ELR (cell line): ENCODE measurements around the gene CRIP3.

Source experiments
- DNase-seq: peaks from one replicate; pipeline ENCODE4 v3.0.0-alpha.2; 2015; ENCODE audit warnings: low read depth

CRIP3 gene

GRCh38 chr6:43287717-43288679, 20.6 kb downstream of the CRIP3 start:
- DNase-seq = no peak

GRCh38 chr6:43286980-43287716, 21.5 kb downstream of the CRIP3 start:
- DNase-seq = no peak

- no peak for DNase-seq
Measured at GRCh38 chr6:43286456-43286979, 22.1 kb downstream of the CRIP3 start.

GRCh38 chr6:43285832-43286231, 22.8 kb downstream of the CRIP3 start:
- DNase-seq = no peak

- DNase-seq = no peak
Measured at GRCh38 chr6:43284991-43285781, 23.4 kb downstream of the CRIP3 start.

DNA sequence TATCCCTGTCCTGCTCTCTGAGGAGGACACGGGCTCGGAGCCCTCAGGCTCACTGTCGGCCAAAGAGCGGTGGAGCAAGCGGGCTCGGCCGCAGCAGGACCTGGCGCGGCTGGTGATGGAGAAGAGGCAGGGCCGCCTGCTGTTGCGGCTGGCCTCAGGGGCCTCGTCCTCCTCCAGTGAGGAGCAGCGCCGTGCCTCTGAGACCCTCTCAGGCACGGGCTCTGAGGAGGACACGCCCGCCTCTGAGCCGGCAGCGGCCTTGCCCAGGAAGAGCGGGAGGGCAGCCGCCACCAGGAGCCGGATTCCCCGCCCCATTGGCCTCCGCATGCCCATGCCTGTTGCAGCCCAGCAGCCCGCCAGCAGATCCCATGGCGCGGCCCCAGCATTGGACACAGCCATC, 24.7 kb downstream of the CRIP3 start:
- DNase-seq = no peak

GRCh38 chr6:43283514-43283901, 25.1 kb downstream of the CRIP3 start:
- no peak for DNase-seq

DNA sequence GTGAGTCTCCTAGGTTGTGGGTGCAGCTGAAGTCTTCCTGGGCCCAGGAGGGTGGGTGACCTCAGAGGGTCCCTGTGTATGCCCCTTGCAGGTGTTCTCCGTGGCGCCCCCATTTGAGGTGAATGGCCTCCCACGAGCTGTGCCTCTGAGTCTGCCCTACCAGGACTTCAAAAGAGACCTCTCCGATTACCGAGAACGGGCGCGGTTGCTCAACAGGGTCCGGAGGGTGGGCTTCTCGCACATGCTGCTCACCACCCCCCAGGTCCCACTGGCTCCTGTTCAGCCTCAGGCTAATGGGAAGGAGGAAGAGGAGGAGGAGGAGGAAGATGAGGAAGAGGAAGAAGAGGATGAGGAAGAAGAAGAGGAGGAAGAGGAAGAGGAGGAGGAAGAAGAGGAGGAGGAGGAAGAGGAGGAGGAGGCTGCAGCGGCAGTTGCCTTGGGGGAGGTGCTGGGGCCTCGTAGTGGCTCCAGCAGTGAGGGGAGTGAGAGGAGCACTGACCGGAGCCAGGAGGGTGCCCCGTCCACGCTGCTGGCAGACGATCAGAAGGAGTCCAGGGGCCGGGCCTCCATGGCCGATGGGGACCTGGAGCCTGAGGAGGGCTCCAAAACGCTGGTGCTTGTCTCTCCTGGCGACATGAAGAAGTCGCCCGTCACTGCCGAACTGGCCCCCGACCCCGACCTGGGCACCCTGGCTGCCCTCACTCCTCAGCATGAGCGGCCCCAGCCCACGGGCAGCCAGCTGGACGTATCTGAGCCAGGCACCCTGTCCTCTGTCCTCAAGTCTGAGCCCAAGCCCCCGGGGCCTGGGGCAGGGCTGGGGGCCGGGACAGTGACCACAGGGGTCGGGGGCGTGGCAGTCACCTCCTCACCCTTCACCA, 25.8 kb downstream of the CRIP3 start:
- no peak for DNase-seq

DNA sequence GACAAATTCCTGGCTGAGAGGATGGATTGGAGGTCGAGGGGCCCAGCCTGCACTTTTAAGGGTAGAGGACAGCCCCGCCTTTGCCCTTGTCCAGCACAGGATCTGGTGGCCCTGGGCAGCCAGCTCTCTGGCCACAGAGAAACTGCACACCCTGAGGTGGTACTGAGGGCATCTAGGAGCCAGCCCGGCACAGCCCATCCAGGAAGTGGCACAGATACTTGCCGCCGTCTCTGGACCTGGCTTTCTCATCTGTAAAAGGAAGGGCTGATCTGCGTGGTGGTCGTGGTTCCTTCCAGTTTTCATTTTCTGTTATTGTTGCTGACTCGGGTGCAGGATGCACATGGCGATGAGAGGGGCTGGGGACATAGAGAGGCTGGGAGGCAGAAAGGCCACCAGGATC, 26.6 kb downstream of the CRIP3 start:
- no peak for DNase-seq

- no peak for DNase-seq
Measured at GRCh38 chr6:43280234-43280633, 28.4 kb downstream of the CRIP3 start.

GRCh38 chr6:43278524-43279078, 30.0 kb downstream of the CRIP3 start:
- DNase-seq = no peak

GRCh38 chr6:43277643-43278523, 30.7 kb downstream of the CRIP3 start:
- no peak for DNase-seq

DNA sequence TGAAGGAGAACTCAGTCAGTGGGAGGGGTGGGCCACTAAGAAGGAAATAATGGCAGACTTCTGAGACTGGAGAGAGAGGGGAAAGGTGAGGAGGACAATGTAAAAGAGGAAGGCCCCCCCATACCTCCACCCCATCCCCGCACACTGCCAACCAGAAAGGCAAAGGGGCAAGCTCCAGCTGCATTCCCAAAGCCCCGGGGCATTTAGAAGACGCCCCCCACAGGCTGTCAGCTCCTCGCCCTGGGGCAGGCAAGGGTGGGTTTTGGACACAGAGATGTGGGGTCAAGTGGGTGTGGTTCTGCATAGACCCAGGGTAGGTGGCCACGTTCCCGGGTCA, 31.4 kb downstream of the CRIP3 start:
- DNase-seq = no peak

DNA sequence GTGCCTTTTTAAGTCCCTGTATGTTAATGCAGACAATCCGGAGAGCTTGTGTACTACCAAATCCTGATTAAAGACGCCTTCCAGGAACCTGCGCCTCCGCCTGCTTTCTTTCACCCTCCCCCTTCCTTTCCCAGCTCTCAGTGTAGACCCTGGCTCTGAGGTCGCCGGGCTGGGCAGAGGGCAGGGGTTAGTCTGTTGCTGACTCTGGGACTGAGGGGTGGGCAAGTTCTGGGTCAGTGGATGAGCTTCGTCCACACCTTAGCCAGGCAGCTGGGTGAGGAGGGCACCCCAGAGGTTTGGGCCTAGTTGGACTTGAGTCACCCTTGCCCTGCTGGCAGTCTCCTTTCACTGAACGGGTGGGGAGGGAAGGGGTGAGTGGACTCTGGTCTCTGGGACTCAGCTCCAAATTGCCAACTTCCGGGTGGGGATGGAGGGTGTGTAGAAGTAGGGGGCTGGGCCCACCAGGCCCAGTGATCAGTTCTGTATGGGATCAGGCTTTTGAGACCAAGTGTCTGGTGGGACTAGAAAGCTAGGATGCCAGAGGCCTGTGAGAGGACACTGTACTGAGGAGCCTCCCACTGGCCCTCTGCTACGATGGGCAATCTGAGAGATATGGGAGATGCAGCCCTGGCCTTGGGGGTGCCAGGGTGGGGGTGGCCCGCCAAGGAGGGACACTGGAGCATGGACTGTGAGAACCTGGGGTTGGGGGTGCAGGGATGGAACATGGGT, 31.9 kb downstream of the CRIP3 start:
- DNase-seq = no peak

DNA sequence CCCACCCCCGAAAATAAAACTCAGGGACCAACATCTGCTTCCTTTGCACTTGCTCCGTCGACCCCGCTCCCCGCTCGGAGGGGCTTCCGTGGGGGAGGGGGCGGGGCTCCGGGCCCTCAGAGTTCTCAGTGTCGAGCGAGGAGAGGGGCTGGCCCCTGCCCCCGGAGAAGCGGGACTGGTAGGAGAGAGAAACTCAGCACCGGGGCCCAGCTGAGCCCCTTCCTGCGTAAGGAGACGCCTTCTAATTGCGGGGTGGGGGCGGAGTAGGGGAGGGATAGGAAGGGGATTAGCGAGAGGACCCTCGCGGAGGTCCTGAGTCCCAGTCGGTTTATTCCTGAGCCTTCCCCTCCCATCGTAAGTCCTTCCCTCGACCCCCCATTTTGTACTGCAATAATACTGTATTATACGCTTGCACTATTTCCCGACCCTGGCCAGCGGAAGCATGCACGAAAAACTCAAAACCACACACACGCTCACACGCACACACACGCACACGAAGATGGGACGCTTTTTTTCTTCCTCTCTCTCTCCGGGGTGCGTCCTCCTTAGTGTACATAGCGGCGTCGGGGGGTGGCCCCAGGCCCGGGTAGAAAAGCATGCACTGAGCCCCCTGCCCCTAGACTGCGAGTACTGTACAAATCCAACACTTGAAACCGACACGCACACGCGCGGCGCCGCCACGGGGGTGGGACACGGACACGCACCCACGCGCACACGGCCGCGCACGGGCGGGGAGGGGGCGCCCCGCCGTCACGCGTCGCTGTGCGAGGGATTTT, 32.6 kb downstream of the CRIP3 start:
- no peak for DNase-seq

GRCh38 chr6:43274916-43275597, 33.6 kb downstream of the CRIP3 start:
- DNase-seq = no peak

GRCh38 chr6:43274127-43274915, 34.3 kb downstream of the CRIP3 start:
- DNase-seq = no peak
